ENCODE results near the gene ANGEL1.
A peak's percentile ranks its signal among the peaks of the same experiment; 100 is the strongest.

The ANGEL1 gene, protein sequence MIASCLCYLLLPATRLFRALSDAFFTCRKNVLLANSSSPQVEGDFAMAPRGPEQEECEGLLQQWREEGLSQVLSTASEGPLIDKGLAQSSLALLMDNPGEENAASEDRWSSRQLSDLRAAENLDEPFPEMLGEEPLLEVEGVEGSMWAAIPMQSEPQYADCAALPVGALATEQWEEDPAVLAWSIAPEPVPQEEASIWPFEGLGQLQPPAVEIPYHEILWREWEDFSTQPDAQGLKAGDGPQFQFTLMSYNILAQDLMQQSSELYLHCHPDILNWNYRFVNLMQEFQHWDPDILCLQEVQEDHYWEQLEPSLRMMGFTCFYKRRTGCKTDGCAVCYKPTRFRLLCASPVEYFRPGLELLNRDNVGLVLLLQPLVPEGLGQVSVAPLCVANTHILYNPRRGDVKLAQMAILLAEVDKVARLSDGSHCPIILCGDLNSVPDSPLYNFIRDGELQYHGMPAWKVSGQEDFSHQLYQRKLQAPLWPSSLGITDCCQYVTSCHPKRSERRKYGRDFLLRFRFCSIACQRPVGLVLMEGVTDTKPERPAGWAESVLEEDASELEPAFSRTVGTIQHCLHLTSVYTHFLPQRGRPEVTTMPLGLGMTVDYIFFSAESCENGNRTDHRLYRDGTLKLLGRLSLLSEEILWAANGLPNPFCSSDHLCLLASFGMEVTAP

DNA sequence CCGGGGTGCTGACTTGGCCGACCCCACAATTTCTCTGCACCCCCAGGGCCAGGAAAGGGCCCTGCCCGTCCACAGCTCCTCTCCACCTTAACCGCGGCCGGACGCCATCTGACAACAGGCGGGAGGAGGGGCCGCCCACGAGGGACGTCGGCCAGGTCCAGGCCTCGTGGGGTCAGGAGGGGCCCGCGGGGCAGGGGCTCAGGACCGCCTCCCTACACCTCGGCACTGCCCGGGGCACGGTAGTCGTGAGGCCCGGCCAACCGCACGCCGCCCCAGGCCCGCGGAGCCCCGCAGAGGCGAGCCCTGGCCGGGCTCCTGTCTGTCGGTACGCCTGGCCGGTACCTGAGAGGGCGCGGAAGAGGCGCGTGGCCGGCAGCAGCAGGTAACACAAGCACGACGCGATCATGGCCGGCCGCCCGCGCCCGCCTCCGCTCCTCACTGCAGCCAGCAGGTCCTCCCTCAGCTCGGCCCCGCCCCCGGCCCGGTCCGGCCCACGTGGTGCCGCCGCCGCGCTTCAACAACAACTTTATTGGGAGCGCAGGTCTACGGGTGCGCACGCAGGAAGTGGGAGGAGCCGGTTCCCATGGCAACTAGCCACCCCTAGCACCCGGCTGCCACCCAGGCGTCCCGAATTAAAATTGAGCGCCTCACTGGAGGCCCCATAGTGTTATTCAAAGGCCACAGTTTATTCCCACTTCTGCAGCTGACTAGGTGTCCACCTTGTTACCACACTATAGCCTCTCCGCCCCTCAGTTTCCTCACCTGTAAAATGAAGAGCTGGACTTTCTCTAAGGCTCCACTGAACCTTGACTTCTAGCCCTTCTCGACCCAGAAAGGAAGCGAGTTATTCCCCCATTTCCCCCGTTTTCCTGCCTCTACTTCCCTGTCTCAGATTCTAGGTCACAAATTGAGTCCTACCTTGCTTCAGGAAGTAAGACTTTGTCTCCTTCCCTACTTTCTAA, at the start of gene ANGEL1:
Gene ANGEL1 (minus strand): TSS at position 461 of the 962 bp plus-strand sequence. CDS start 55 bp downstream, at position 406.
- DNase-seq, result peak; percentile 97

DNA sequence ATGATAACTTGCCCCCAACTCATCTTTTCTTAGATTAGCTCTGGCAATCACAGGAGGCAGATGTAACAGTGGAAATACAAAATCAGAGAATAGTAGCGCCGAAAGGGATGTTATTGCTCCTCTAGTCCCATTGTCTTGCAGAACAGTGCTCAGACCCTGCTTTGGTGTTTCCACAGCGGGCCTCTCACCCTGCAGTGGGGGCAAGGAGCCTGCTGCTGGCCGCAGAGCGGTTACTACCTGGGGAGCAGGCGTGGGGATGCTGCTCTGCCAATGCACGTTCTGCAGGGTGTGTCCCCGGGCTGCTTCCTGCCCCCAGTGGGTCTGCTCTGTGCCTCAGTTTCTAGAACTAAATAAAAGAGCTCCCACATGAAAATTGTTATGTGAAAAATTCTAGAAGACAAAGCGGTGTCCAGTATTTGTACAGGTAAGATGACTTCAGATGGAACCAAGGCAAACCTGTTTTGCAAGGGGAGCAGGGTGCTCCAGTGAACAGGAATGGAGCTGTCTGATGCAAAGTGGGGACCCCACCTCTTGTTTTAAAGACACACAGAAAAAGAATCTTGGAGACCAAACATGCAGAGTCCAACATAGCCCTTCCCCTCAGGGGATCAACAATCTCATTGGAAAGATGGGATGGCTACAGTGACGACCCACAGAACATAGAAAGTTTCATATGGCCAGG, 49.0 kb upstream of the ANGEL1 start:
- no peak for DNase-seq

DNA sequence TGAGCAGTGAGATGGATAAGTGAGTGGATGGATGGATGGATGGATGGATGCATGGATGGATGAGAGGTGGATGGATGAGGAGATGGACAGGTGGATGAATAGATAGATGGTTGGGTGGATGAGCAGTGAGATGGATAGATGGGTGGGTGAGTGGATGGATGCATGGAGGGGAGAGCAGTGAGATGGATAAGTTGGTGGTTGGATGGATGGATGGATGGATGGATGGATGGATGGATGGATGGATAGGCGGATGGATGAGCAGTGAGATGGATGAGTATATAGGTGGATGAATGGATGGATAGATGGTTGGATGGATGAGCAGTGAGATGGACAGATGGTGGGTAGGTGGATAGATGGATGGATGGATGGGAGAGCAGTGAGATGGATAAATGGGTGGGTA, 44.1 kb upstream of the ANGEL1 start:
- DNase-seq, result no peak

- DNase-seq, result no peak
Measured at GRCh38 chr14:76855066-76855465, 42.4 kb upstream of the ANGEL1 start.

DNA sequence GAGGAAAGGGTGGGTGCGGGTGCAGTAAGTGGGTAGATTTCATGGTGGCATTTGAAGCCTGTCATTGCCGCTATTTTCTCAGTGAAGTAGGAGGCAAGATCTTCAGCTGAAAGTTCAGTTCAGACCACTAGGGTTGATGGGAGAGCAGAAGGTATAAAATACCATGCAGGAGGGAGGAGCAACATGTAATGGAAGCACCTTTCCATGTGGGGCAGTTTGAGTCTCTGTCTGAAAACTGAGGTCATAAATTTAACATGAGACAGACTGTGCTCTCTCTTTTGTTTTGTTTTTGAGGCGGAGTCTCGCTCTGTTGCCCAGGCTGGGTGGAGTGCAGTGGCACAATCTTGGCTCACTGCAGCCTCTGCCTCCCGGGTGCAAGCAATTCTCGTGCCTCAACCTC, 36.2 kb upstream of the ANGEL1 start:
- no peak for DNase-seq

GRCh38 chr14:76846331-76847047, 33.8 kb upstream of the ANGEL1 start:
- no peak for DNase-seq

DNA sequence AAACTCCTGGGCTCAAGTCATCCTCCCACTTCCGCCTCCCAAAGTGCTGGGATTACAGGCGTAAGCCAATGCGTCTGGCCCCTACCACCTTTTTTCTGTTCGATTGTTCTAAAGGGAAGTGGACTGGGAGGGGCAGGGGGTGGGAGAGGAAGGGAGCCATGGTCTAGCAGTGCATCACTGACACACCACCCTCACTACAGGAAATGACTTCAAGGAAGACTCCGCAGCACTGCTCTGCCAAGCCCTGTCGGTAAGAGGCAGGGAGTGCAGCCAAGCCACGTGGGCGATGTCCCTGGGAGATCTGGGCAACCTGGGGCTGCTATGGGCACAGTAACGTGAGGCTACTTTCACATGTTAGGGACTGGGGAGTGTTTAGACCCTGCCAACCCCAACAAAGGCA, 31.5 kb upstream of the ANGEL1 start:
- DNase-seq, result peak; percentile 33

GRCh38 chr14:76842414-76842813, 29.7 kb upstream of the ANGEL1 start:
- no peak for DNase-seq

GRCh38 chr14:76837524-76837923, 24.8 kb upstream of the ANGEL1 start:
- DNase-seq, result no peak

GRCh38 chr14:76836029-76836630, 23.4 kb upstream of the ANGEL1 start:
- no peak for DNase-seq

- no peak for DNase-seq
Measured at GRCh38 chr14:76834241-76834661, 21.6 kb upstream of the ANGEL1 start.

- DNase-seq, result no peak
Measured at GRCh38 chr14:76833011-76833410, 20.3 kb upstream of the ANGEL1 start.

GRCh38 chr14:76832503-76832988, 19.9 kb upstream of the ANGEL1 start:
- no peak for DNase-seq

DNA sequence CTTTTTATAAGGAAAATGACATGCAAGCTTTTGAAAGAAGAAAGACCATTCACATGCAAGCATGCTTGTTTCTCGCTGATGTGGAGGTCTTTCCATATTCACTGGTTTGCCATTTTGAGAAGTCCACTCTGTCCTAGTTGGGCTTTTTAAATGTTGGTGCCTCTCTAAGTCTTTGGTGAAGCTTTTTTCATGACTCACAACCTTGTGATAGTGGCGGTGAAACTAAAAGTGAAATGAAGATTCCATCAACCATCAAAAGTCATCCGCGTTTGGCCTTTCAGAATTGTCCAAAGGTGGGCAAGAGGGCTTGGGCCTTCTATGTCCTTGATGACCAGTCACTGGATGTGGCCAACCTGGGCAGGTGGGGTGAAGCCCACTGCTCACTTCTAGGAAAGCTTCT, 17.9 kb upstream of the ANGEL1 start:
- DNase-seq, result no peak

GRCh38 chr14:76829650-76830421, 17.2 kb upstream of the ANGEL1 start:
- no peak for DNase-seq

DNA sequence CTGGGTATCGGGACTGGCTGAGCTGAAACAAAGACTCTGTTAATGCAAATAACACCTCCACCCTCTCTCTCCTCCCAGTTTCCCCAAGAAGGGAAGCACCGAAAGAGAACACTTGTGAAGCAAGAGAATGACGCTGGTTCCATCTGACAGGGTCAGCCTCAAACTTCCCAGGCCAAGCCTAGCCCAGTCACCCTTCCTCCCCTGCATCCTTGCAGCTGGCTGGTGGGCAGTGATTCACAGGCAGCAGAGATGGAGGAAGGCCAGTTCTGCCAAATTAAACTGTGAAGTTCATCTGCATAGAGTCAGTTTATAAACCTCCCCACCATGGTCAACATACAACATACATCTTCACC, 16.3 kb upstream of the ANGEL1 start:
- DNase-seq, result no peak

DNA sequence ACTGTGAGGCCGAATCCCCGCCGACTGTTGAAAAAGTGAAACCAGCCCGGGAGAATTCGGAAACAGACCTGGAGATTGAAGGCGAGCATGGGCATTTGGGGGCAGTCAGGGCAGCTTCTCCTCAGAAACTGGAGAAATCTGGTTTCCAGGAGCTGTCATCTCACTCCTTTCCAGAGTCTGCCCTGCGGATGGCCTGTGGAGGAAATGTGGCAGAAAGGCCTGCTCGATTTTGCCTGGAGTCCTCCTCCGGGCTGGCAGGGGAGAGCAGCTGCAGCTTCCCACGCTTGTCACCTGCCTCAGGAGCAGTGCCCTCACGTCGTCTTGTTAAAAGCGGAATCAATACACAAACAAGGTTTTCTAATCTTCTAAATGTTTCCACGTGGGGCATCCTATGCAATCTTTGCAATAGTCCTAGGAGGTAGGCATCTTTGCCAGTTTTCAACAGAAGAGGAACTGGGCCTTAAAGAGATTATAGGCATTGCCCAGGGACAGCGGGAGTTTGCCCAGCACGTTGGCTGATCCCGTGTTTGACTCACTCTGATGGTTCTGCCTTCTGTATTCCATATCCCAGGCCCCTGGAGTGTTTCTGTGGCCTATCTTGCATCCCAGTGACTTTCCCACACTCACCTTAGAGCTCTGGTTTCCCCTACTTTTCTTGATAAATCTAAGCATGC, 15.8 kb upstream of the ANGEL1 start:
- DNase-seq, result no peak

DNA sequence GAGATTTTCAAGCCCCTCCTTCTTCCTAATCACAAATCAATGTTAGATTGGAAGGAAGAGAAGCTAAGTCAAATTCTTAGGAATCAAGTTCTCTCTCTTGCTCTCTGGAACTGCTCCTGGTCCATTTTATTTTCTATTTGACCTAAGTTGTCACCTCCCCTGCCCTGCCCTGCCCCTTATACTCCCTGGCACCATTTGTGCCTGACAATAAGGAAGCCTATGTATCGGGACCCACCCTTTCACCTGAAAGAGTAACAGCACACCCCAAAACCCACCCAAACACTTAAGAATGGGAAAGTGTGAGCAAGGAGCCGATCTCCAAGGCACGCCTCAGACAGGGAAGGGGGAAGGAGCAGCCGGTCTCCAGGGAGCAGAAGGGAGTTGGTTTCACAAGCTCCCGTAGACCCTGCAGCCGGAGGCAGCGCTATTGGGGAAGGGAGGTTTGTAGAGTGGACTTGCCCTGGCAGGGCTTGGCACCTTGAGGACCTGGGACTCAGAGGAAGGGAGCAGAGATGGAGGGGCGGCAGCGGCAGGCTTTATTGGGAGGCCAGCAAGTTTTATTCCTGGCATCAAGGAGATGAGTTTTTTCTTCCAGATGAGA, 15.1 kb upstream of the ANGEL1 start:
- DNase-seq, result no peak

DNA sequence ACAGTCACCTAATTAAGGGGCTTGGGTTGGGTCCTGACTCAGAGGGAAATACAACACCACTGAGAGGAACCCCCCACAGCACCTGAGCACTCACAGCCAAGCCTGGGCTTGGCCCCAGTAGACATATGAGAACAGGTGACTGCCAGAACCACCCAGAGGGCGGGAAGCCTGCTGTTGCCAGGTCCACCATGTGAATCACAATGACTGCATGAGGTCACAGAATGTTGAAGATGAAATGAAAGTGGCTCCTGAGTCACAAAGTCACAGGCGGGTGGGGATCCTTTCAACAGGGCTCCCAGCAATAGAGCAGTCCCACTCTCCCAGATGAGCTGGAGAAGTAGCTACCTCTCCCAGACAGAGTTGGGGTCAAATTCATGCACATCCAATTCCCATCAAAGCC, 13.4 kb upstream of the ANGEL1 start, which contains the start of gene LRRC74A:
Gene LRRC74A (plus strand): TSS at position 287 of the 400 bp plus-strand sequence. CDS start 290 bp downstream, outside the sequence.
- no peak for DNase-seq
